Endothelial cell of umbilical vein (primary cell): ENCODE results near the gene FAM83C. TPM values are rescaled to one million over a fixed set of nuclear protein-coding genes. Genes with fewer than 3 reads are reported as not detected.

ENCODE experiments used
- BruUV-seq: library from RNA; stranded (reverse); fragments of 400-500 nt; replicated peaks from 2 replicates; lab custom pipeline; 2021; lab: Mats Ljungman, UMichigan
- CTCF ChIA-PET: fragments of 300-600, 350-600 bp; sonication (Branson Sonifier 250); formaldehyde crosslinking; loops from one replicate; lab custom pipeline; 2021; ENCODE audit warnings: antibody characterized with exemption, inconsistent platforms; lab: Charles Lee
- POLR2A ChIA-PET: fragments of 300-600, 350-600 bp; sonication (Branson Sonifier 250); formaldehyde crosslinking; loops from one replicate; lab custom pipeline; 2021; ENCODE audit warnings: antibody characterized with exemption, inconsistent platforms; lab: Charles Lee
- DNase-seq: peaks from one replicate; pipeline ENCODE4 v3.0.0-alpha.2; 2011; ENCODE audit warnings: low read depth, low spot score
- FAIRE-seq: peaks from 2 replicates; lab custom pipeline; 2011; peaks lifted over from hg19 to GRCh38; lab: Jason Lieb, UNC
- H2AFZ ChIP-seq: 2 replicates; pipeline ENCODE4 v1.6.0; 2012; ENCODE audit warnings: low read depth, low read length, control low read depth, inconsistent platforms
- H3K27ac ChIP-seq: 2 replicates; pipeline ENCODE4 v1.5.1; 2011; ENCODE audit warnings: low read depth, mild to moderate bottlenecking, control low read depth, low read length, moderate library complexity; ENCODE audit not compliant: insufficient read depth
- H3K27me3 ChIP-seq, 2 experiments: 2 replicates each; pipeline versions ENCODE4 v1.6.0 to v1.6.1; 2011; ENCODE audit warnings: low read length in 2 of 2, mixed read lengths in 1 of 2; ENCODE audit not compliant: control insufficient read depth in 2 of 2, insufficient read depth in 2 of 2
- H3K36me3 ChIP-seq, 2 experiments: 2 replicates in 1 of 2; 3 replicates in 1 of 2; pipeline ENCODE4 v1.5.1; 2011; ENCODE audit warnings: low read length in 2 of 2, mild to moderate bottlenecking in 1 of 2, moderate library complexity in 1 of 2; ENCODE audit not compliant: control insufficient read depth in 2 of 2, insufficient read depth in 2 of 2; ENCODE audit errors: extremely low read depth in 1 of 2
- H3K4me1 ChIP-seq: 3 replicates; pipeline ENCODE4 v1.5.1; 2011; ENCODE audit warnings: mild to moderate bottlenecking, low read length; ENCODE audit not compliant: control insufficient read depth, insufficient read depth; ENCODE audit errors: extremely low read depth
- H3K4me2 ChIP-seq: 2 replicates; pipeline ENCODE4 v1.6.1; 2011; ENCODE audit warnings: low read length, control low read depth, mixed read lengths; ENCODE audit not compliant: insufficient read depth
- H3K4me3 ChIP-seq, 3 experiments: fragments of 200-600 bp in 1 of 3; sonication (generic), shearing (Covaris generic) in 1 of 3; replicated peaks in 1 of 3; 2 replicates each; pipeline ENCODE4 v1.5.1; 2011 to 2016; ENCODE audit warnings: control low read depth in 3 of 3, low read length in 3 of 3, mild to moderate bottlenecking in 2 of 3, inconsistent platforms in 1 of 3, low read depth in 1 of 3, moderate library complexity in 1 of 3; ENCODE audit not compliant: insufficient read depth in 1 of 3
- H3K79me2 ChIP-seq: 2 replicates; pipeline ENCODE4 v1.6.0; 2012; ENCODE audit warnings: low read length, inconsistent platforms; ENCODE audit not compliant: control insufficient read depth, insufficient read depth
- H3K9ac ChIP-seq: replicated peaks from 2 replicates; pipeline ENCODE3; 2011; ENCODE audit warnings: low read length, control low read depth; ENCODE audit not compliant: insufficient read depth; ENCODE audit errors: extremely low read depth
- H3K9me1 ChIP-seq: replicated peaks from 3 replicates; pipeline ENCODE4 v1.6.0; 2011; ENCODE audit warnings: mild to moderate bottlenecking, low read length; ENCODE audit not compliant: control insufficient read depth, insufficient read depth; ENCODE audit errors: extremely low read depth
- H3K9me3 ChIP-seq: replicated peaks from 2 replicates; pipeline ENCODE4 v1.5.1; 2012; ENCODE audit warnings: low read length, inconsistent platforms; ENCODE audit not compliant: control insufficient read depth, insufficient read depth
- H4K20me1 ChIP-seq: replicated peaks from 2 replicates; pipeline ENCODE3; 2011; ENCODE audit warnings: mild to moderate bottlenecking, low read length; ENCODE audit not compliant: control insufficient read depth, insufficient read depth; ENCODE audit errors: extremely low read depth
- EZH2 ChIP-seq: IDR thresholded peaks from 2 replicates; pipeline ENCODE4 v1.6.1; 2012; ENCODE audit warnings: borderline replicate concordance, low read depth, mild to moderate bottlenecking, moderate library complexity, low read length, inconsistent platforms; ENCODE audit not compliant: severe bottlenecking
- FOS ChIP-seq: IDR thresholded peaks from 2 replicates; pipeline ENCODE4 v1.6.1; 2011; ENCODE audit warnings: mild to moderate bottlenecking, low read length, moderate library complexity, borderline replicate concordance; ENCODE audit not compliant: insufficient read depth
- GATA2 ChIP-seq: IDR thresholded peaks from 2 replicates; pipeline ENCODE4 v1.7.0; 2011; ENCODE audit warnings: low read depth, mild to moderate bottlenecking, moderate library complexity, mixed read lengths, low read length; ENCODE audit not compliant: insufficient read length, insufficient read depth
- JUN ChIP-seq: IDR thresholded peaks from 2 replicates; pipeline ENCODE4 v1.6.1; 2011; ENCODE audit warnings: borderline replicate concordance, low read depth; ENCODE audit not compliant: insufficient read length, insufficient read depth
- MYC ChIP-seq: IDR thresholded peaks from one replicate; pipeline ENCODE4 v1.6.1; 2011; ENCODE audit warnings: mild to moderate bottlenecking, low read depth, low read length
- POLR2A ChIP-seq: IDR thresholded peaks from 2 replicates; pipeline ENCODE4 v1.6.1; 2012; ENCODE audit warnings: low read depth, mild to moderate bottlenecking, control low read depth, low read length
- POLR2AphosphoS5 ChIP-seq: IDR thresholded peaks from 2 replicates; pipeline ENCODE4 v1.6.1; 2012; ENCODE audit warnings: low read depth, mild to moderate bottlenecking, control low read depth, low read length, moderate library complexity; ENCODE audit not compliant: insufficient read depth
- dilution Hi-C: fragments of 300-500 bp; cut with MboI; formaldehyde crosslinking; loops from one replicate; pipeline ENCODE4 v1.15.0; 2019; ENCODE audit warnings: low sequenced_read_pairs; ENCODE audit not compliant: extremely low pct_ligation_motif_present
- intact Hi-C: fragments of 100-400 bp; cut with micrococcal nuclease; formaldehyde crosslinking; loops from one replicate; pipeline ENCODE4 v1.10.0; 2022
- polyA plus RNA-seq, 4 experiments: library from polyadenylated mRNA; depleted of rRNA in 3 of 4; stranded (reverse) in 3 of 4; unstranded in 1 of 4; fragments of >200 nt; gene quantifications; 2 replicates each; pipeline versions ENCODE4 v1.2.1 to v1.2.3, GENCODE V29; 2011 to 2012; ENCODE audit warnings: missing spikeins in 1 of 4
- total RNA-seq: library from RNA; stranded (reverse); gene quantifications from 2 replicates; pipeline ENCODE4 v1.2.3, GENCODE V29; 2021
- TF ChIP-seq, protein P1 (sequence below), 2 donors: IDR thresholded peaks; 1 replicate in 1 of 2; 2 replicates in 1 of 2; pipeline ENCODE4 v1.5.1; 2011; ENCODE audit warnings: low read length in 2 of 2, mild to moderate bottlenecking in 2 of 2, moderate library complexity in 2 of 2, control low read depth in 1 of 2, inconsistent platforms in 1 of 2, low read depth in 1 of 2; ENCODE audit not compliant: insufficient read depth in 1 of 2; ENCODE audit errors: extremely low read depth in 1 of 2
- TF ChIP-seq, protein P2 (sequence below): IDR thresholded peaks from 2 replicates; pipeline ENCODE4 v1.6.1; 2011; ENCODE audit not compliant: insufficient read depth, insufficient read length

Gene FAM83C
- total and polyA plus RNA-seq, 2 donors (not counting 3 experiments of a cell fraction or from before 2014, with no cell fraction given): not detected

DNA sequence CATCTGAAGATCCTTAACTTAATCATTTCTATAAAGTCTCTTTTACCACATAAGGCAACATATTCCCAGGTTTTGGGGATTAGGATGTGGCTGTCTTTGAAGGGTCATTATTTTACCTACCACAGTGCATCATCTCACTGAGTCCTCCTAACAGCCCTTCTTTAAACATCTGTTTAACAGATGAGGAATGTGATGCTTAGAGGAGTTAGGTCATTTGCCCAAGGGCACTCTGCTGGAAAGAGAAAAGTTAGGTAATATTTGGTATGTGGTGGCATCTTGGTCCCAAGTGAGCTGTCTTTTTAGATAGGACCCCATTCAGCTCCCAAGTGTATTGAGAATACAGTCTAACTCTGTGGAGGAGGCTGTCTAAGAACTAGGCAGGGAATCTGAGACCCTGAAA is 54.7 kb downstream of the FAM83C start:
- no peak for FAIRE-seq
- Histone ChIP-seq H3K9me1 (no peaks in the 10 kb centered on the region), H3K27me3 (peaks cover 15 to 37% of the 10 kb centered on the region in 2 experiments), H3K4me2 (no peak overlapping the region), H3K79me2 (no peaks in the 10 kb centered on the region), H3K4me1 (no peaks in the 10 kb centered on the region), H3K9me3 (no peaks in the 10 kb centered on the region), H3K27ac (no peak overlapping the region), H3K36me3 (no peaks in the 10 kb centered on the region), H3K9ac (no peak overlapping the region), H4K20me1 (no peaks in the 10 kb centered on the region), H3K4me3 (no peak overlapping the region), H2AFZ (no peak overlapping the region)
- TF ChIP-seq, protein P1, sequence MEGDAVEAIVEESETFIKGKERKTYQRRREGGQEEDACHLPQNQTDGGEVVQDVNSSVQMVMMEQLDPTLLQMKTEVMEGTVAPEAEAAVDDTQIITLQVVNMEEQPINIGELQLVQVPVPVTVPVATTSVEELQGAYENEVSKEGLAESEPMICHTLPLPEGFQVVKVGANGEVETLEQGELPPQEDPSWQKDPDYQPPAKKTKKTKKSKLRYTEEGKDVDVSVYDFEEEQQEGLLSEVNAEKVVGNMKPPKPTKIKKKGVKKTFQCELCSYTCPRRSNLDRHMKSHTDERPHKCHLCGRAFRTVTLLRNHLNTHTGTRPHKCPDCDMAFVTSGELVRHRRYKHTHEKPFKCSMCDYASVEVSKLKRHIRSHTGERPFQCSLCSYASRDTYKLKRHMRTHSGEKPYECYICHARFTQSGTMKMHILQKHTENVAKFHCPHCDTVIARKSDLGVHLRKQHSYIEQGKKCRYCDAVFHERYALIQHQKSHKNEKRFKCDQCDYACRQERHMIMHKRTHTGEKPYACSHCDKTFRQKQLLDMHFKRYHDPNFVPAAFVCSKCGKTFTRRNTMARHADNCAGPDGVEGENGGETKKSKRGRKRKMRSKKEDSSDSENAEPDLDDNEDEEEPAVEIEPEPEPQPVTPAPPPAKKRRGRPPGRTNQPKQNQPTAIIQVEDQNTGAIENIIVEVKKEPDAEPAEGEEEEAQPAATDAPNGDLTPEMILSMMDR (IDR thresholded peaks at IDR 0.05; ENCODE audit: extremely low read depth in 1 of 2, insufficient read depth in 1 of 2, low read depth in 1 of 2, low read length in 2 of 2): no peak
- no peak for TF ChIP-seq JUN
- TF ChIP-seq EZH2: no peak
- TF ChIP-seq POLR2AphosphoS5: no peak
- TF ChIP-seq, protein P2, sequence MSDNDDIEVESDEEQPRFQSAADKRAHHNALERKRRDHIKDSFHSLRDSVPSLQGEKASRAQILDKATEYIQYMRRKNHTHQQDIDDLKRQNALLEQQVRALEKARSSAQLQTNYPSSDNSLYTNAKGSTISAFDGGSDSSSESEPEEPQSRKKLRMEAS: no peak
- TF ChIP-seq FOS: no peak
- no peak for TF ChIP-seq MYC
- no peak for TF ChIP-seq GATA2
- no peak for TF ChIP-seq POLR2A
- ChIA-PET CTCF (interaction anchor here (0.7 kb wide), 1 partner anchor 1304 kb away, joined by 3 read pairs; no protein-coding TSS in a partner anchor), POLR2A (no interaction called here)
- intact Hi-C loops: no loop called here
- no peak for DNase-seq
- dilution Hi-C loops: no loop called here
- BruUV-seq: no TSS peak
